NCI-H2081 treated with DMSO at 0.1 percent for 48 hours (cell line): Measurements from ENCODE around the gene CYP46A1.

Experiments used
- DNase-seq: peaks from one replicate; lab custom pipeline; 2025; lab: John Stamatoyannopoulos, UW

The CYP46A1 gene

DNA sequence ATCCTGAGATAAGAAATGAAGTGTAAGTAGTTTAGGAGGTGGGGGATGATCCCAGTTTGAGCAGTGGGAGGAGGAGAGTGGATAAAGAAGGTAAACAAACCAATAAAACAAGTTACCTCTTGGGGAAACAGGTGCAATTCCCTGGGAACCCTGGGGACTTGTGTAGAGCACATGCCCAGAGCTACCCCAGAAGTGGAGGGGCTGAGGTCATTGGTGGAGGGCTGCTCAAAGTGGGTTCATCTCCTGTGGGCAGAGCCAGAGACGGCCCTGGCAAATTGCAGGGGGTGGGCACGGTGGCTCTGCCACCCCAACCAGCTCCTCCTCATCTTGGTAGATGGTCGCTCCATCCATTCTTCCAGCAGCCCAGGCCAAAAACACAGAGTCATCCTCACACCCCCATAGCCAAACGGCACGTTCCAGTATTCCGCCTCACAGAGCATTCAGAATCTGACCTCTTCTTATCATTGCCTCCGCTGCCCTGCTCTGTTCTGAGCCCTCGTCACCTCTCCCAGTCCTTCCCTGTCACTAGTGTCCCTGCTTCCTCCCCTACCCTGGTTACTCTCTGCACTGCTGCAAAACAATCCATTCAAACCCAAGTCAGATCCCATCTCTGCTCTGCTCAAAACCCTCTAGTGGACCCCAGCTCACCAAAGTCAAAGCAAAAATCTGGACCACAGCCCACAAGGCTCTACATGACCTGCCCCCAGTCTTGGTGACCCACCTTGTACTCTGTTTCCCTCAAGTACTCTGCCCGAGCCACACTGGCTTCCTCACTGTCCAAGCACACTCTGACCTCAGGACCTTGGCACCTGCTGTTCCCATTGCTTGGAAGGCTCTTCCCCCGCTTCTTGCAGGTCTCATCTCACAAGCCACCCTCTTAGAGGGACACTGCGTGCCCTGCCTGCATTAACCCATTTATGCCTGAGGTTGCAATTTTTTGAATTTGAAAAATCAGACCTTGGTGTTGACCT is 5.5 kb downstream of the CYP46A1 start:
- DNase-seq: no peak

DNA sequence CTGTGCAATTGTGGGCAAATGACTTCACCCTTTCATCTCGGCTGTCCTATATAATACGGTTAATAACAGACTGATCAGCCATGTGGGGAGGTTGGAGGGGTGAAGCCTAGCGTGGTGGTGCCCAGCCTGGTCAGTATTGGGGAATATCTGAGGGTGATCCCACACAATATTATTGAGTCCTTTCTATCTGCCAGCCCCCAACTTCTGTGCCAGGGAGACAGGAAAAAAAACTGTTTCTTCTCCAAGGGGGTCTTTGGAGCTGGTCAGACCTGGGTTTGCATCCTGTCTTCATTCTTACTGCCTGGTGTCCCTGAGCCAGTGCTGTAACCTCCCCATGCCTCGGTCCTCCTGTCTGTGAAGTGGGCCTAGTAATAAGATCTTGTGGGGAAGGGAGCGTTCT is 6.5 kb downstream of the CYP46A1 start:
- DNase-seq: no peak

DNA sequence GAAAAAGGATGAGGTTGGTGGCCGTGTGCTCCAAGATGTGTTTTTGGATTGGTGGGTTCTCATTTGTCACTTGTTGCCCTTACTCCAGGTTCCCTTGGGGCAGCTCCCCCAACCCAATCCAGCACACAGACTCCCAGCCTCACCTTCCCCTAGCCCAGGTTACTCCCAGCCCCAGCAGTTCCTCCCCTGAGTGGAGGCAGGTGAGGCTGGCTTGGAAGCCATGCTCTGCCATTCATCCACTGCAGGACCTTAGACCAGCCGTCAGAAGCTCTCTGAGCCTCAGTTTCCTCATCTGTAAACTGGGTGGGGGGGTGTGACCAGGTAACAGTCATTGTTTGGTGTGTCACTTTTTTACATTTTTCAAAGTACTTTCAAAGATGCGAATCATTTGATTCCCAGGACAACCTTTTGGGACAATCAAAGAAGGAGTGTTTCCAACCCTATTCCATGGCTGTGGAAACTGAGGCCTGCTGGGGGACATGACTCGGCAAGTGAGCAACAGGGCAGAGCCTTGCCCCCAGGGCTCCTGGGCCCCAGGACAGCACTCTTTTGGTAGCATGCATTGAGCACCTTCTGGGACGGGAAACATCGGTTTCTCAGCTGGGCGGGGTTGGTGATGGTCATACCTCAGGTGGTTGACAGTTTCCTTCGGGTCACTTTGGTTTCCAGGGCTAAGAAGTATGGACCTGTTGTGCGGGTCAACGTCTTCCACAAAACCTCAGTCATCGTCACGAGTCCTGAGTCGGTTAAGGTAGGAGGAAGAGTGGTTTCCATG is 7.2 kb downstream of the CYP46A1 start:
- DNase-seq: no peak

DNA sequence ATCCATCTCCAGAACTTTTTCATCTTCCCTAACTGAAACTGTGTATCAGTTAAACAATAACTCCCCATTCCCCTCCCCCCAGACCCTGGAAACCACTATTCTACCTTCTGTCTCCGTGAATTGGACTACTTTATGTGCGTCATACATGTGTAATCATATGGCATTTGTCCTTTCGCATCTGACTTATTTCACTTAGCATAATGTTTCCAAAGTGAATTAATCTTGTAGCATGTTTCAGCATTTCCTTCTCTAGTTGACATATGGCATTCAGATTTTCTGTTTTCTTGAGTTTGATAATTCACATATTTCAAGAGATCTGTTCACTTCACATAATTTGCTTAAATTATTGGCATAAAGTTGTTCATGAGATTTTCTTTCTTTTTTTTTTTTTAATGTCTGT is 9.8 kb downstream of the CYP46A1 start:
- DNase-seq: no peak

DNA sequence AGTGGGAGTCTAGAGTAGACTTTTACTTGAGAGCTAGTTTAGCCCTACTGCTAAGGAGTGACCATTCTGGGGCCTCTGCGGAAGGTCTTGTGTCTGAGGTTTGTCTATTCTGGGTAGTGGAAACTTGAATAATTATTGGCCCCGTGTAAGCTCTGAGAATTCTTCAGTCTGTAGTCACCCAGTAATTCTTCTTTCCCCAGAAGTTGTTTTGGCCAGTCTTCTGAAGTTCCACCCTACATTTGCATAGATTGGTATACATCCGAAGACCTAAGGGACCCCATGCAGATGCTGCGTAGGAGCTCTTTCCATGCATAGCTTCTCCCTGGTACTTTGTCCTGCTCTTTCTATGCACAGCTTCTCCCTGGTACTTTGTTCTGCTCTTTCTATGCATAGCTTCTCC is 12.8 kb downstream of the CYP46A1 start:
- DNase-seq: no peak

DNA sequence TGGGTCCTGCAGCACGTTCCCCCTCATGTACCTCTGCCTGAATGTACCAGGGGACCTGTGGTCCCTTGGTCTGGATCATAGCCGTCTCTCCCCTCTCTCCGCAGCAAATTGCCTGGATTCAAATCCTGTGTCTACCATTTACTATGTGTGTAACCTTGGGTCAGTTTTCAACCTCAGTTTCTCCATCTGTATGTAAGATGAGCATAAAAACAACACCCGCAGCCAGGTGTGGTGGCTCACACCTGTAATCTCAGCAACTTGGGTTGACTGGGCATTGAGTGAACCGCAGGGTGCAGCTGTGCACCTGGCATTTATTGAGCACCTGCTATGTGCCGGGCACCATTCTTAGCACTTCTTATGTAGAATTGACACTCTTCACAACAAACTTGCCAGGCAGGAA is 14.1 kb downstream of the CYP46A1 start:
- DNase-seq: no peak

DNA sequence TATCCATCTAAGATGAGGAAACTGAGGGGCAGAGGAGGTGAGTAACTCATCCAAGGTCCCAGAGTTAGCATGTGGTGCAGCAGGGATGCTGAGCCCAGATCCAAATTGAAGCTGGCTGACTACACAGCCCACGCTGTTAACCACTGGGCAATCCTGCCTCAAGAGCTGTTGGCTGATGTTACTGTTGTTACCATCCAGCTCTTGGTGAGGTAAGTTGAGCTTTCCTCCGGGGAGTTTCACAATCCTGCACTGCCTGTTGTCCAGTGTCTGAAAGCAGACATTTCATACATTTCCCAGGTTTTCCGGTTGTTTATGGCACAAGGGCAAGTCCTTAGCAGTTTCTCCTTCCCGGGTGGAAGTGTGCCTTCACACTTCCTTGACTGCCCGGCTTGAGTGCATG is 14.5 kb downstream of the CYP46A1 start:
- DNase-seq: no peak

DNA sequence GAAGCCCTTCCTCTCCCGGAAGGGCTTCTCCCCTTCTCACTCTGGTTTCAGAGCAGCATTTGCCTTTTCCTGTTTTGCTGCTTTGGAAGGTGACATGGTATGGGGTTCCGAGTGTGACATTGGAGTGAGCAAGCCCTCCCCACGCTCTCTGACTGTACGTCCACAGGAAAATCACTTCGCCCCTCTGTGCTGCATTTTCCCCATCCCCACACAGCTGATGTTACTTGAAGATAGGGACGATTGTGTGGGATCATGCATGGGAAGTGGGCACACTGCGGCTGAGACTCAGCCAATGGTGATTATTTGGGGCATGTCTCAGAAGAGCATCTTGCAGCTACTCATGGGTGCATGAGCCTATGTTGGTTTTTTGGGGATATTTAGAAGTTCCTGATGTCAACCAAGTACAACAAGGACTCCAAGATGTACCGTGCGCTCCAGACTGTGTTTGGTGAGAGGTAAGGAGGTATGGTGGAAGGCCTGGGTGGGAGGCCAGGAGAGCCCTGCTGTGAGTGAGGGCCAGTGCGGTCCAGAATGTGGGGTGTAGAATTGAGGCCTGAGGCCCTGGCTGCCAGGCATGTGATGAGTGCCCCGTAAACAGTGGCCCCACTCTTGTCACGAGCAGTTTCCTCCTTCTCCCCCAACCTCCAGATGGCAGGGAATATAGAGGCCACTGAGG is 15.1 kb downstream of the CYP46A1 start:
- DNase-seq: no peak

DNA sequence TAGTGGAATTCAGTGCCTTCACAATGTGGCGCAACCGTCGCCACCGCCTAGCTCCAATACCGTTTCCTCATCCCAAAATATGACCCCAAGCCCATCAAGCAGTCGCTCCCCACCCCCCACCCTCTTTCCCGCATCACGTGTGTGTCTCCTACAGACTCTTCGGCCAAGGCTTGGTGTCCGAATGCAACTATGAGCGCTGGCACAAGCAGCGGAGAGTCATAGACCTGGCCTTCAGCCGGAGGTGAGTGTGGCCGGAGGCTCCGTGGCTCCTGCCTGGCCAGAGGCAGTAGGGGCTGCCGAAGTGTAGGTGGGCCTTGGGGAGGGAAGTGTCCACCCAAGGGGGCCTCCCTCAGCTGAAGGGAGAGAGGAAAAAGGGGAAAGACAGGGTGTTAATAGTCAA is 15.8 kb downstream of the CYP46A1 start:
- no peak for DNase-seq

DNA sequence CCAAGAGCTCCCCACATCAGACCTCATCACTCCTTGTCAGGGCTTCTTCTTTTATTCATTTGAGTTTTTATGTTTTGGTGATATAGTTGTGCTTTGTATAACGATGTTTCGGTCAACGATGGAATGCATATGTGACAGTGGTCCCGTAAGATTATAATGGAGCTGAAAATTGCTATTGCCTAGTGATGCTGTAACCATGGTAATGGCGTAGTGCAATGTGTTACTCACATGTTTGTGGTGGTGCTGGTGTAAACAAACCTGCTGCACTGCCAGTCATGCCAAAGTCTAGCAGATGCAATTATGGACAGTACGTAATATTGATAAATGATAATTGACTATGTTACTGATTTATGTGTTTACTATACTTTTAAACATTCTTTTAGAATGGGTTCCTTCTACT is 16.3 kb downstream of the CYP46A1 start:
- no peak for DNase-seq

DNA sequence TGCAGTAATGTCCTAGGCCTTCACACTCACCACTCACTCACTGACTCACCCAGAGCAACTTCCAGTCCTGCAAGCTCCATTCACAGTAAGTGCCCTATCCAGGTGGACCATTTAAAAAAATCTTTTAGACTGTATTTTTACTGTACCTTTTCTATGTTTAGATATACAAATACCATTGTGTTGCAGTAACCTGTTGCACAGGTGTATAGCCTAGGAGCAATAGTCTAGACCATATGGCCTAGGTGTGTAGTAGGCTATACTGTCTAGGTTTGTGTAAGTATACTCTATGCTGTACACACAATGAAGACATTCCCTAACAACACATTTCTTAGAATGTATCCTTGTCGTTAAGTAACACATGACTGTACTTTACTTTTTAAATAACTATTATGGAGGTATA is 17.2 kb downstream of the CYP46A1 start:
- DNase-seq: no peak

DNA sequence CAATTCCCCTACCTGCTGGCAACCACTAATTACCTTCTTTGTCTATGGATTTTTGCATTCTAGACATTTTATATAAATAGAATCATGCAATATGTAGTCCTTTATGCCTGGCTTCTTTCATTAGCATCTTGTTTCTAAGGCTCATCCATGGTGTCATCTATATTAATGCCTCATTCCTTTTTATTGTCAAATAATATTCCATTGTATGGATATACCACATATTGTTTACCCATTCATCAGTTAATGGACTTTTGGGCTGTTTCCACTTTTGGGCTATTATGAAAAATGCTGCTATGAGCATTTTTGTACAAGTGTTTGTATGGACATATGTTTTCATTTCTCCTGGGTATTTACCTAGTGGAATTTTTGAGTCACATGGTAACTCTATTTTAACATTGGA is 18.0 kb downstream of the CYP46A1 start:
- no peak for DNase-seq

DNA sequence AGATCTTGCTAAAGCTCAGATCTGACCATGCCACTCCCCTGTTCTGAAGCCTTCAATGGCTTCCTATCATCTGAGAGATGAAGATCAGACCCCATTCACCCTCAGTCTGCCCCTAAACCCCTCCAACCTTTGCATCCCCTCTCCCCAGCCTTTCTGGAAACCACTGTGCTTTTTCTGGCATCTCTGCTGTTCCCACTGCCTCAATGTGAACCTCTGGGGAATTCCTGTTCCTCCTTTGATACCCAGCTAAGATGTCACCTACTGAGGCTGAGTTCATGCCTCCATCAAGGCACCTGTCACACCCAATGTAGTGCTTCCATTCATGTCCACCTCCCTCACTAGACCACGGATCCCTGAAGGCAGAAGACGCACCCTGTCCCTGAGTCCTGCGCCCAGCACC is 19.3 kb downstream of the CYP46A1 start:
- DNase-seq: no peak

DNA sequence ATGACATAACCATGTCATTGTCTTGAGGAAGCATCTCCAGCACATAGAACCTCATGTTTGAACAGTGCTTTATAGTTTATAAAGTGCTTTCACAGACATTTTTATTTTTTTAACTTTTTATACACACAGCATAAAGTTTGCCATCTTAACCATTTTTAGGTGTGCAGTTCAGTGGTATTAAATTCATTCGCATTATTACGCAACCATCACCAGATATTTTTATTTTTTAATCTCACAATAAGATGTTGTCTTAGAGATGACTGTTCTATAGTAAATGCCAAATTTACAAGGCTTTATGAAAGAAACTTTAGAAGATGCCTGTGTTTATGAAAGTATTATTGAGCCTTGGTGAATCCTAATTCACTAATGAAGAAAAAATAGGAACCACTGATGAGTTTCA is 19.9 kb downstream of the CYP46A1 start:
- no peak for DNase-seq

DNA sequence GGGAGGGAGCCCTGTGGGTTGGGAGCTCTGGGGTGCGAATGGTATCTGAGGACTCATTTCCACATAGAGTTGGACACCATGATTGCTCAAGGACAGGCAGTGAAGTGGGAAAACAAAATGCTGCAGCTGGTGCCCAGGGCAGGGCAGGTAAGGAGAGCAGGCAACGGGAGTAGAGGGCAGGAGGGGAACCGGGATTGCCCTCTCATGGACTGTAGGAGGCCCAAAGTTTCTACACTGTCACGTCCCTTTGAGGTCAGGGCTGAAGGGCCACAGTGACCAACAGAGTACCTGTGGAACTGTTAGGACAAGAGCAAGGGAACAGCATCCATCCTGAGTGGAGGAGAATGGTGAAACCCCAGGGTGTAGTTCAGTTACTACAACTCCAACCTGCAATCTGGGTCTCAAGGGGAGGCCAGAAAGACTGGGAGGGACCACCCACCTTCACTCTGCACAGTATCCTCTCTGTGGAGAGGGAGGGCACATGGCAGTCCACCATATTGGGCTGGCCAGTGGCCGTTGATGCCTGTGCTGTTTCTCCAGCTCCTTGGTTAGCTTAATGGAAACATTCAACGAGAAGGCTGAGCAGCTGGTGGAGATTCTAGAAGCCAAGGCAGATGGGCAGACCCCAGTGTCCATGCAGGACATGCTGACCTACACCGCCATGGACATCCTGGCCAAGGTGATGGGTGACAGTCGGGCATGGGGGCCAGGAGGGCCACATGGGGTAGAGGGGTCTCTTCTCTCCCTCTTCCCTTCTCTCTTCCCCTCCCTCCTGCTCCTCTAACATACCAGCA is 22.2 kb downstream of the CYP46A1 start:
- no peak for DNase-seq

DNA sequence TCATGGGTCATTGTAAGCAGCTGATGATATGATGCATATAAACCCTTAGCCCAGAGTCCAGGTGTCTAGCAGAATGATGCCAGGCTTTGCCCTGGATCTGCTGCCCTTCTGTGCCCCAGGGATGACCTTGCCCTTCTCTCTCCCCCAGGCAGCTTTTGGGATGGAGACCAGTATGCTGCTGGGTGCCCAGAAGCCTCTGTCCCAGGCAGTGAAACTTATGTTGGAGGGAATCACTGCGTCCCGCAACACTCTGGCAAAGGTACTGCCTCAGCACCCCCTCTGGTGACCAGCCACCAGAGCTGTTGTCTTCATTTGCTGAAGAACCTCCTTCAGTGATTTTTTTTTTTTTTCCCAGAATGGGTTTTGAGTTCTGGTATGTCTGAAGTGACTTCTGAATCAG is 23.3 kb downstream of the CYP46A1 start:
- DNase-seq: no peak

DNA sequence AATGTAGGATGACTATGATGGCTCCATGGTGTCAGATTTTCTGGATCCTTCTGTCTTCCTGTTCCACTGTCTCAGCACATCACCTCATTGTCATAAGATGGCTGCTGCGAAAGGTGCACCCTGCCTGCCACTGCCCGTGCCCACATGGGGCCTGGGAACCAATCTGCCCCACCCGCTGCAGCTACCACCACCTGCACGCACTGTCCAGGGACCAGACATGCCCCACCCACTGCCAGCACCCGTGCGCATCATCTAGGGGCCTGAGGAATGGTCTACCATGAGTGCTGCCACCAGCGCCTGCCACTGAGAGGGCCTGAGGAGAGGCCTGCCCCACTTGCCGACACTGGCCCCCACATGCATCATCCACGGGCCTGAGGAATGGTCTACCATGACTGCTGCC is 23.8 kb downstream of the CYP46A1 start:
- no peak for DNase-seq

DNA sequence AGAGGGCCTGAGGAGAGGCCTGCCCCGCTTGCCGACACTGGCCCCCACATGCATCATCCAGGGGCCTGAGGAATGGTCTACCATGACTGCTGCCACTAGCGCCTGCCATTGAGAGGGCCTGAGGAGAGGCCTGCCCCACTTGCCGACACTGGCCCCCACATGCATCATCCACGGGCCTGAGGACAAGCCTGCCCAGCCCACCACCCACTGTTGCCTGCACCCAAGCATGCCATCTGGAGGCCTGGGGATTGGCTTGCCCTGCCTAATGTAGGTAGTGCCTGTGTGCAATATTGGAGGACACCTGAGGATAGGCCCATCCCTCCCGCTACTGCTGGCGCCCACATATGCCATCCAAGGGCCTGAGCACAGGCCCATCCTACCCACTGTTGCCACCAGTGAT is 24.4 kb downstream of the CYP46A1 start:
- no peak for DNase-seq

DNA sequence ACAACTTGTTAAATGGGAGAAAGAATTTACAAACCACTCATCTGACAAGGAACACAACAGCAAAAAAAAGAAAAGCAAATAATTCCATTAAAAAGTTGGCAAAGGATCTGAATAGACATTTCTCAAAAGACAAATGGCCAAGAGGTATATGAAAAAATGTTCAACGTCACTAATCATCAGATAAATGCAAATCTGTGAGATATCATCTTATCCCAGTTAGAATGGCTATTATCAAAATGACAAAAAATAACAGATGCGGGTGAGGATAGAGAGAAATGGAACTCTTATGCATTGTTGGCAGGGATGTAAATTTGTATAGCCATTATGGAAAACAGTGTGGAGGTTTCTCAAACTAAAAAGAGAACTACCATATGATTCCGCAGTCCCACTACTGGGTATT is 29.9 kb downstream of the CYP46A1 start:
- no peak for DNase-seq

DNA sequence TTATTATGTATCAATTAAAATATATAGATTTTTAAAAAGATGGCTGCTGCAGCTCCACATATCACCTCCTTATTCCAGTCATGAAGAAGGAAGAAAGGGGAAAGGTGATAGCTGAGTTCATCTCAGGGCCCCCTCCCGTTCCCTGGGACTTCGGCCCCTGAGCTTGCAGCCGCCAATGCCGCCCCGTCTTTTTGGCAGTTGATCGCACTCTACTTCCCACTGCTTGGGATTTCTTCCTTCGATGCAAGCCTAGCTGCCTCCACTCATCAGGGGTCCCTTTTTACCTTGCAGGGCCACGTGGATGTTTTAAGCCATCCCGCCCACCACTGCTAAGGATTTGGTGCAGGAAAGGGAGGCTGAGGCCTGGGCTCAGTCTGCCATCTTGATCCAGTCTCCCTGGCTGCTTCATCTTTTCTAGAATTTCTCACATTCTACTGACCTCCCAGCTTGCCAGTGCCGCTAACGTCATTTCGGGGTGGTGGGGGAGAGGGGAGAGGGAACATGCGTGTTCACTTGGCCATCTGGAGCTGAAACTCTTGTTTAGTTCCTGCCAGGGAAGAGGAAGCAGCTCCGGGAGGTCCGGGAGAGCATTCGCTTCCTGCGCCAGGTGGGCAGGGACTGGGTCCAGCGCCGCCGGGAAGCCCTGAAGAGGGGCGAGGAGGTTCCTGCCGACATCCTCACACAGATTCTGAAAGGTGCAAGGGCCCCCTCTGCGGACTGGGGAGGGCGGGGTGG is 31.3 kb downstream of the CYP46A1 start:
- DNase-seq: no peak
